AG20443 (cell line): ENCODE data around the gene S100A2.
"Not testable (repeated sequence)": the region's sequence is repeated elsewhere in the genome, so short reads cannot be mapped to it uniquely, and the experiment has no call there.

ENCODE experiments used
- DNase-seq: peaks from one replicate; pipeline ENCODE4 v3.0.0; 2012; ENCODE audit warnings: low spot score, mixed read lengths

The S100A2 gene

GRCh38 chr1:153532769-153533599 lies 32.7 kb downstream of the S100A2 start:
- peak; percentile 92 for DNase-seq

- no peak for DNase-seq
Observed at GRCh38 chr1:153532181-153532580, 33.5 kb downstream of the S100A2 start.

- DNase-seq: no peak
Observed at GRCh38 chr1:153531638-153532037, 34.0 kb downstream of the S100A2 start.

- DNase-seq: no peak
Observed at GRCh38 chr1:153527683-153528040, 38.0 kb downstream of the S100A2 start.

GRCh38 chr1:153527023-153527682 lies 38.5 kb downstream of the S100A2 start:
- DNase-seq: no peak

GRCh38 chr1:153526132-153526543 lies 39.5 kb downstream of the S100A2 start:
- DNase-seq: no peak

GRCh38 chr1:153525088-153525728 lies 40.4 kb downstream of the S100A2 start:
- no peak for DNase-seq

GRCh38 chr1:153522353-153523048 lies 43.1 kb downstream of the S100A2 start:
- not testable (repeated sequence) for DNase-seq

- not testable (repeated sequence) for DNase-seq
Observed at GRCh38 chr1:153521808-153522207, 43.8 kb downstream of the S100A2 start.

- no peak for DNase-seq
Observed at GRCh38 chr1:153520818-153521476, 44.7 kb downstream of the S100A2 start.

GRCh38 chr1:153520137-153520691 lies 45.4 kb downstream of the S100A2 start:
- not testable (repeated sequence) for DNase-seq

GRCh38 chr1:153519242-153519641 lies 46.4 kb downstream of the S100A2 start:
- DNase-seq: no peak

- DNase-seq: no peak
Observed at GRCh38 chr1:153515504-153516394, 49.9 kb downstream of the S100A2 start.

- DNase-seq: no peak
Observed at GRCh38 chr1:153513666-153514065, 52.0 kb downstream of the S100A2 start.

GRCh38 chr1:153513023-153513422 lies 52.6 kb downstream of the S100A2 start:
- no peak for DNase-seq
